Stimulated activated CD8-positive, alpha-beta memory T cell treated with anti-CD3 and anti-CD28 coated beads, Interleukin-4, amount 100 ng/mL, for 24 hours (primary cell): ENCODE results near the gene DLG4.
"Not testable (repeated sequence)": the region's sequence is repeated elsewhere in the genome, so short reads cannot be mapped to it uniquely, and the experiment has no call there.

Experiments
- DNase-seq: peaks from one replicate; pipeline ENCODE4 v3.0.0-alpha.2; 2020; ENCODE audit warnings: low read depth

Gene DLG4

GRCh38 chr17:7249214-7249613, 29.6 kb upstream of the DLG4 start:
- no peak for DNase-seq

GRCh38 chr17:7248796-7249195, 29.2 kb upstream of the DLG4 start:
- no peak for DNase-seq

DNA sequence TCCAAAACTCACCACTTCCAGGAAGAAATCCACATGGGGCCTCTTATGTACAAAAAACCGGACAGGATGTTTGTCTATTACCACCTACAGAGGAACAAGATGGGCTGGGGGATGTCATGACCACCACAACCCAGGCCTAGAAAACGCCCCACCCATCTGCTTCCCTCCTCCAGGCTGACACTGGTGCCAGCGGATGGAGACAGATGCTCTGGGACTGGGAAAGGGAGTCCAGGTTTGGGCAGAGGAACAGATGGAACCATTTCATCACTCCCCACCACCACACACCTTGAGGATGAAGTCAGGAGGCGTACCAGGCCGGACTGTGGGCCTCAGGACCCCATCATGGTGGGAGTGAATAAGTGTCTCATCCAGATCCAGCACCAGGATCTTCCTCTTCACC, 27.1 kb upstream of the DLG4 start:
- no peak for DNase-seq

GRCh38 chr17:7243838-7244237, 24.2 kb upstream of the DLG4 start:
- DNase-seq: not testable (repeated sequence)

- DNase-seq: no peak
These were observed 23.8 kb upstream of the DLG4 start for GRCh38 chr17:7243453-7243729.

- peak; percentile 88 for DNase-seq
These were observed 23.2 kb upstream of the DLG4 start for GRCh38 chr17:7242717-7243452.

GRCh38 chr17:7241783-7242716, 22.4 kb upstream of the DLG4 start, which contains the start of gene GABARAP:
GABARAP (minus strand) TSS chr17:7242449; CDS start chr17:7242330, 119 bp downstream.
- DNase-seq: peak; percentile 86

GRCh38 chr17:7241090-7241733, 21.6 kb upstream of the DLG4 start:
- no peak for DNase-seq

- DNase-seq: no peak
These were observed 20.7 kb upstream of the DLG4 start for GRCh38 chr17:7240375-7240774.

DNA sequence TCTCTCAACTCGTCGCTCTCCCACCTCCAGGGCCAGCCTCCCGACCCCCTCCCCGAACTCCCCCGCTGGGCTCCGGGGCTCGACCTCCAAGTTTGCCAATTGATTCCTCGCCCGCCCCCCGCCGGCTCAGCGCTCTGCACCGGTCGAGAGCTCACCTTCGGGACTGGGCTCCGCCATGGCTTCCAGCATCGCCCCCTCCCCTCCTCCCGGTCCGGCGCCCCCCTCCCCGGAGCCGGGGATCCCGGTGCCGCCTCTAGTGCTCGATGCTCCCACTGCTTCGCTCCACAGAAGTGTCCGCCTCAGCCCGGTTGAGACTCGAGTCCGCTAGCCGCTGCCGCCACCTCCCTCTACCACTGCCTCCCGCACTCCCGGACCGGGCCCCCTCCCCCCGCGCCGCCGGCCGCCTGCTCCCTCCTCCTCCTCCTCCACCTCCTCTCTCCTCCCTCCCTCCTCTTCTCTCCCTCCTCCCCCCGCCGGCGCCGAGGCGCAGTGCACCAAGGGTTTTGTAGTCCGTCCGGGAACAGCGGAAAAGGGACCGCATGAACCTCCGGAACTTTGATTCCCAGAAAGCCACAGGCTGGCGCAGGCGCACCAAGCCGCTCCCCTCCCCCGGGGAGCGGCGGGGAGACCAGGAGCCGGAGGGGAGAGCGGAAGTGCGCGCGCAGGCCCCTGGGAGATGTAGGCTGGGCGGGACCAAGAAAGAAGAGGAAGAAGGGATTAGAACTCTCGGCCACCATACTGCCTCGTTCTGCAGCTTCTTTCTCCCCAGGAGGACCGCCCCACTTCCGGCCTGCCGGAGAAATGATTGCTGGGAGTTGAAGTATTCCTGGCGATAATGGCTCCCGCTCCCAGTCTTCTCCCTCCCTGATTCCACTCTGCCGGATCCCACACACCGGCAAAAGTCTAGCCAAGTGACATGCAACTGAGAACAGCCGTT, 19.7 kb upstream of the DLG4 start, which contains the start of gene PHF23:
TSS of gene PHF23 (minus strand) at position 367 of the 937 bp plus-strand sequence. CDS start at position 189, 178 bp downstream.
- DNase-seq: peak; percentile 96

DNA sequence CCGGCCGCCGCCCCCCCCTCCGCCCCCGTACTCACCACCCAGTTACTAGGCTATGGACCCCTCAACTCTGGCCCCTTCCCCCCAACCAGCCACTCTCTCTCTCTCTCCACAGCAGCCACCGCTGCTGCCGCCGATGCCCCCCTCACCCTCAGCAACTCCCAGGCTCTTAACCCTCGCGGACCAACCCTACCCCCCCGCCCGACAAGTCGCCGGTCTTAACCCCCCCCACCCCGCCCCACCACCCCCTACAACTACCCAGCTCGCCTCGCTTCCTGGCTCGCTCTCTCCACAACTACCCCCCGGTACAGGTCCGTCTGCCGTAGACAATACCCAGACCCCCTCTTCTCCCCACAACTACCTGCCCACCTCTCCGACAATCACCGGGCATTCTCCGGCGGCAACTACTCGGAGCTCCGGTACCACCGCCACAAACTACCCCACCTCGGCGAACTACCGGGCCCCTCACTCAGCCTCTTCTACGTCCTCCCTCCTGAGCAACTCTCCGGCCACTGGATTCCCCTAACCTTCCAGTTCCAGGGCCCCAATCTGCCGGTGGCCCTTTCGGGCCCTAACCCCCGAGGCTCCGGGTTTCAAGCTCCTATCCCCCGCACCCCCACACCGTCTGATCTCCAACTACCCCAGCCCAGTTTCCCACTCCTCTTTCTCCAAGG, 18.9 kb upstream of the DLG4 start:
- no peak for DNase-seq

DNA sequence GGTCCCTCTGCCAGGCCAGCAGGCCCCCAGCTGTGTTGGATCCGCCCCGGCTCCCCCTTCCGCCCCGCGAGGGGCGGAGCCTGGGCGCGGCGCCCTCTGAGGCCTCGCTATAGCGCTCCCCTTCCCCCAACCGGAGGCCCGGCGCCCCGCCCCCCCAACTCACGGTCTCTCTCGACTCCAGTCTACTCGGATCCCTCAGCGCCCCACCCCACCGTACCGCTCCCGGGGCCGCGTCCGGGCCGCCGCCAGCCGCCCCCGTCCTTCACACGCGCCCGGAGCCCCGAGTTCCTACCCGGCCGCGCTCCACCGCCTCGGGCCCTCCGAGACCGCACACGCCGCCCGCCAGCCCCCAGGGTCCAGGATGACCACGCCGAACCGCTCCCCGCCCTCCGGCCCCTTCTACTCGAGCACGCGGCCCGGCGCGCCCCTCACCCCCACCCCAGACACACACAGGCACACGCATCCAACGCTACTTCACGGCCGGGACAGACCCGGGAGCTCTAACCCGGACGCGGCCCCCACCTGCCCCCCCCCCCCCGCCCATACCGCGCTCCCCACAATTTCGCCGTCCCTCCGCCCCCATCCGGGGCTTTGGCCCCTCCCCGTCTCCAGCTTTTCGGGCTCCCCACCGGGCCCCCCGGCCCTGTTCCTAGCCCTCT, 18.3 kb upstream of the DLG4 start:
- peak; percentile 81 for DNase-seq

DNA sequence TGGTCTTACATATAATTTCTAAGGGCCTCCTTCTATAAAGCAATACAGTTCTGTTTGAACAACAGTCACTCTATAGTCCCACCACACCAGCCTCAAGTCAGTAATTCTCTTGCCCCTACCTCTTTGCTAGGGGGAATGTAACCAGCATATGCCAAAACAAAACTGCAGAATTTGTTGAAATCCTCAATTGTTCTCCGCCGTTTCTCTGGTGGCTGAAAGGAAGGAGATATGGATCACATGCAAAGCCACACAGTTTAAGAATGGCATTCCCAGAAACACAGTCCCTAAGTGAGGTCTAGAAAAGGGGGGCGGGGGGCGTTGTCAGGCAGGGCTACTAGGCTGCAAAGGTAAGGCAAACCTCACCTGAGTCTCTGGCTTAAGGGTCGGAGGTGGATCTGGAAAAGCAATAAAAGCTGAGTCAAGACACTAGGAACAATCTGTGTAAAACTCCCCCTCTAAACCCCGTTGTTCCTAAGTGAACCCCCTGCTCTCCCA, 17.7 kb upstream of the DLG4 start:
- DNase-seq: no peak

GRCh38 chr17:7236808-7237207, 17.2 kb upstream of the DLG4 start:
- no peak for DNase-seq

DNA sequence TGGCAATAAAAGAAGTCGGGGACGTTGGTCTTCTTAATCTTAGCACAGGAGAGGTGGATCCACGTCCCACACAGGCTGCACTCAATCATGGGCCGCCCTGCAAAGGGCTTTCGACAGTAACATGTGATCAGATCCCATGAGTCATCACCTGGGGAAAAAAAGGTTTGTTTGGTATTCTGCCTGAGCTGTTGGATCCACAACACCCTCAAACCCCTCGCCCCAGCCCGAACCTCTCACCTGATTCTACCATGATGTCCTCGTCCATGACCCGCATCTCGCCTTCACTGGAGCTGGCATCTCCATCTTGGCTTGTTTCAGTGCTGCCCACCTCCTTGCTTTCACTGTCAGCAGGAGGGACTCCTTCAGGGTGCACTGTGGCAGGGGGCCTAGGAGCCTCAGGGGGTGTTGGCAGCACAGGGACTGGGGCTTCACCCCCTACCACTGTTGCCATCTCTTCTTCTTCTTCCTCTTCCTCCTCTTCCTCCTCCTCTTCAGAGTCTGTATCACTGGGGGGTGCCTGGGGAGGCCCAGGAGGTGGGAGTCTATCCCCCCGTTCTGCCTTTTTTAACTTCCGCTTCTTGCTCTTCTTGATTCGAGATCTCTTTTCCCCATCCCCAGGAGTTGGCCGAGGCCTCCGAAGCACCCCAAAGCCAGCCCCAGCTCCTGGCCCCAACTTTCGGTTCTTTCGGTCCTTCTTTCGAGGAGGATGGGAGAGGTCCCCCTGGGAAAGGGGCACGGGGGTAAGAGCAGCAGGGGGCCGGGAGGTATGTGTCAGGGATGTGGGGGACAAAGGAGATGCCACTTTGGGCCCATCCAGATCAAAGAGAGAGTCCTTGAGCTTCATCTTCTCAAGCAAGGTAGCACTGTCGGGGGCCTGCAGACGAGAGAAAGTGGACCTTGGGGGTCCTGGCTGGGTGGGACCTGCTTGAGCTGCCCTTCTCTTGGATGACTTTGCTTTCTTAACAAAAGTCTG, 16.3 kb upstream of the DLG4 start:
- no peak for DNase-seq

DNA sequence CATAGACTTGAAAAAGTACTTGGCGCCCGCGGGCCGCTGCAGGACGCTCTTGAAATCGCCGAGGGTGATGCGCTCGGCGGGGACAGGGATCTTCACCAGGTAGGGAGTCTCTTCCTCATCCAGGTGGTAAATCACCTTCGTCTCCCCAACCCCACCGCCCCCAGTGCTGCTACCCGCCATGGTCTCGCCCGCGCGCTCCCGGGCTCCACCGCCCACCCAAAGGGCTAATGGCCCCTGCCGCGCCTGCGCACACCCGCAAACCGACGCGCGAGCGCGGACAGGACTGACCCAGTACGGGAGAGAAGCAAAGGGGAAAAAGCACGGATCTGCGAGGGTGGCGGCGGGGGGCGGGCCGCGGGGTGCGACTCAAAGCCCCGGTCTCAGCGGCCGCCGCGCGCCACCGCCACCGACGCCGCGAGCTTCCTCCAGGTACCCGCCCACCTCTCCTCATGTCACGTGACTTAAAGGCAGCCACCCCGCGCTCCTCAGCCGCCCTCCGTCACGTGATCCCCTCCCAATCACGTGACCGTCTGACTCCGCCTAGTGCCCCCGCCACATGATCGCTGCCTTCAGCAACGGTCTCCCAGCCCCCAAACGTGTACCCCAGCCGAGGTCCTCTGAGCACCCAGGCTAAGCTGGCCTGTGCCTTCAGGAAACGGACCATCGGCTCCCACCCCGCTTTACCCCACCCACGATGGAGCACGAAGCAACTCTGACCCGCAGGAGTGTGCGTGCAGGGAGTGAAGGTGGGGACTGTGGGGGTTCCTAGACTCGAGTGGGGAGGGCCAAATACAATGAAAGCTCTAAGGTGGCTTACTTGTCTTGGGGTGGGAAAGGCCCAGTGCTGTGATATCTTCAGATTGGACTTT, 14.7 kb upstream of the DLG4 start, which contains the start of gene DVL2:
TSS of gene DVL2 (minus strand) at position 435 of the 869 bp plus-strand sequence. CDS start at position 180, 255 bp downstream.
- peak; percentile 93 for DNase-seq

DNA sequence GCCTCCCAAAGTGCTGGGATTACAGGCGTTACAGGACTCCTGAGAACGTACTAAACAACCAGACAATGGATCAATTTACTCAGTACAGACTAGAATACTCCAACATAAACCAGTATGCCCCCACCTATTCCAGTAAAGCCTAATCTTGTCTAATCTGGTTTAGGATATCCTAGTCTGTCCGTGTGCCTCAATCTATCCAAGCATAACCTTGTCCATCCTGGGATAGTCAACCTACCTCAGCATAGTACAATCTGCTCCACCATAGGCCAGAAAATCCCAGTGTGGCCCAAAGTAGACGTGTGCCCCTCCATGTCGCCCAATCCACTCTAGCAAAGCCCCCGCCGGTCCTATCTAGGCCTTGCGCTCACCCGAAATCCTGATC, 14.1 kb upstream of the DLG4 start:
- DNase-seq: no peak

DNA sequence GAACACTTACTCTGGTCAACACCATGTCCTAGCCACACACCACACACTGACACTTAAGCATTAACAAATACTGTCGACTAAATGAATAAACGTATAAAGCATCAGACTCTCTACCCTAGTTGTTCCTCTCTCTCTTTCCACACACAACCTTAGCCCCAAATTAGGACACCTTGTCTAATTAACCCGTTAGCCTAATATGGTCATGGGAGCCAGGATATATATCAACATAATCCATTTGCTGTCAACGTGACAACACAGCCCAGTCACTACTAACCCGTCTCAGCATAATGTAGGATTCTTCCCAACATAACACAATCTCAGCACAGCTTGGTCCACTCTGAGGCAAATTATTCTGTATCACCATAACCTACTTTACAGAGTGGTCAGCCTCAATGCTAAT, 12.5 kb upstream of the DLG4 start:
- no peak for DNase-seq
